Prostate gland (tissue), 2 donors: Measurements from ENCODE around the gene HOXD13. TPM values are rescaled to one million over a fixed set of nuclear protein-coding genes. Genes with fewer than 3 reads are reported as not detected.

Experiments used
- DNase-seq: peaks from one replicate; pipeline ENCODE4 v3.0.0-alpha.2; 2019; ENCODE audit warnings: low spot score
- H3K27ac ChIP-seq, 2 donors: fragments of 200-600 bp; sonication (generic); 2 replicates each; pipeline ENCODE4 v1.5.1; 2017 to 2019
- H3K27me3 ChIP-seq: fragments of 200-600 bp; sonication (generic); replicated peaks from 2 replicates; pipeline ENCODE4 v1.5.1; 2019; ENCODE audit not compliant: insufficient read depth
- H3K36me3 ChIP-seq, 2 donors: fragments of 200-600 bp; sonication (generic); 1 replicate in 1 of 2; 2 replicates in 1 of 2; pipeline versions ENCODE4 v1.5.1 to v1.8.1; 2017 to 2019
- H3K4me1 ChIP-seq: fragments of 200-600 bp; sonication (generic); replicated peaks from 2 replicates; pipeline ENCODE4 v1.5.1; 2019
- H3K4me3 ChIP-seq, 2 donors: fragments of 200-600 bp; sonication (generic); 2 replicates each; pipeline ENCODE4 v1.5.1; 2017 to 2019
- H3K9me3 ChIP-seq: fragments of 200-600 bp; sonication (generic); 2 replicates; pipeline ENCODE4 v1.5.1; 2017
- CTCF ChIP-seq, 4 experiments: fragments of 200-600 bp in 2 of 4; fragments of 450-650 bp in 2 of 4; sonication (generic) in 2 of 4; IDR thresholded peaks; 1 replicate in 3 of 4; 2 replicates in 1 of 4; pipeline ENCODE4 v1.5.1; 2016 to 2019; ENCODE audit warnings: antibody characterized with exemption in 4 of 4, mild to moderate bottlenecking in 2 of 4, moderate library complexity in 2 of 4
- POLR2A ChIP-seq: fragments of 450-650 bp; IDR thresholded peaks from one replicate; pipeline ENCODE4 v1.6.1; 2016; ENCODE audit warnings: antibody characterized with exemption, mild to moderate bottlenecking
- POLR2AphosphoS5 ChIP-seq: sonication (generic); formaldehyde crosslinking; IDR thresholded peaks from one replicate; pipeline ENCODE4 v1.6.1; 2017; ENCODE audit warnings: antibody characterized with exemption
- WGBS: methylation state at CpG from one replicate; pipeline ENCODE4 v1.1.5; 2018; 5-methylcytosine and 5-hydroxymethylcytosine counted together
- intact Hi-C: fragments of 100-400 bp; cut with DNase I; formaldehyde crosslinking; loops from one replicate; pipeline ENCODE4 v1.14.2; 2022
- total RNA-seq, 2 donors: library from RNA; depleted of rRNA; stranded (reverse); fragments of >200 nt; gene quantifications; one replicate each; pipeline ENCODE4 v1.1.0, GENCODE V29; 2016

Gene HOXD13
- total RNA-seq, 2 donors from 2014 or later = 10.6 to 11.8 TPM

- no peaks in the 10 kb centered on the region for H3K36me3 ChIP-seq
- peak overlapping the region; percentile 77 to 82 for H3K27ac ChIP-seq
- peak overlapping the region; percentile 12 to 33 for H3K4me3 ChIP-seq
- intact Hi-C loops = no loop called here
- peak; percentile 19 for TF ChIP-seq POLR2AphosphoS5
- TF ChIP-seq CTCF (IDR thresholded peaks at IDR 0.05) = peak in 1 of 4 experiments; percentile 26
- TF ChIP-seq POLR2A = peak; percentile 82
- no peak for DNase-seq
- no peaks in the 10 kb centered on the region for H3K9me3 ChIP-seq
- 13% methylated on average over 61 of the region's 68 CpGs for WGBS
- peaks cover 32% of the 10 kb centered on the region for H3K27me3 ChIP-seq
- no peaks in the 10 kb centered on the region for H3K4me1 ChIP-seq
These were observed 11.8 kb upstream of the HOXD13 start for GRCh38 chr2:176080540-176081375.

- Histone ChIP-seq H3K4me3 (peak overlapping the region; percentile 20 to 33), H3K36me3 (no peaks in the 10 kb centered on the region), H3K4me1 (no peaks in the 10 kb centered on the region), H3K27ac (peak overlapping the region; percentile 77 to 82), H3K9me3 (no peaks in the 10 kb centered on the region), H3K27me3 (peaks cover 32% of the 10 kb centered on the region)
- intact Hi-C loops = no loop called here
- WGBS = 18% methylated on average over 17 of the region's 17 CpGs
- no peak for DNase-seq
- TF ChIP-seq POLR2AphosphoS5 (no peak), POLR2A (no peak), CTCF (IDR thresholded peaks at IDR 0.05) (no peak)
These were observed 11.1 kb upstream of the HOXD13 start for GRCh38 chr2:176081376-176081836.

GRCh38 chr2:176081837-176082524 lies 10.5 kb upstream of the HOXD13 start:
- Histone ChIP-seq H3K4me3 (peak overlapping the region; percentile 20 to 33), H3K4me1 (no peaks in the 10 kb centered on the region), H3K27ac (peak overlapping the region; percentile 77 to 82), H3K9me3 (no peaks in the 10 kb centered on the region), H3K36me3 (no peaks in the 10 kb centered on the region), H3K27me3 (peaks cover 28% of the 10 kb centered on the region)
- DNase-seq = no peak
- no peak for TF ChIP-seq POLR2AphosphoS5
- no peak for TF ChIP-seq POLR2A
- intact Hi-C loops = no loop called here
- 8% methylated on average over 61 of the region's 62 CpGs for WGBS

GRCh38 chr2:176082525-176082823 lies 10.0 kb upstream of the HOXD13 start:
- WGBS = 9% methylated on average over 10 of the region's 10 CpGs
- peak overlapping the region; percentile 77 to 82 for H3K27ac ChIP-seq
- intact Hi-C loops = no loop called here
- H3K4me1 ChIP-seq = no peaks in the 10 kb centered on the region
- TF ChIP-seq POLR2AphosphoS5 = no peak
- TF ChIP-seq POLR2A = no peak
- no peak for TF ChIP-seq CTCF (IDR thresholded peaks at IDR 0.05)
- H3K4me3 ChIP-seq = peak overlapping the region; percentile 20 to 33
- no peaks in the 10 kb centered on the region for H3K9me3 ChIP-seq
- peaks cover 29% of the 10 kb centered on the region for H3K27me3 ChIP-seq
- no peaks in the 10 kb centered on the region for H3K36me3 ChIP-seq
- DNase-seq = no peak

GRCh38 chr2:176082824-176083751 lies 9.4 kb upstream of the HOXD13 start:
- Histone ChIP-seq H3K4me1 (no peaks in the 10 kb centered on the region), H3K9me3 (no peaks in the 10 kb centered on the region), H3K27me3 (peaks cover 35% of the 10 kb centered on the region), H3K36me3 (no peaks in the 10 kb centered on the region), H3K4me3 (peak overlapping the region; percentile 20 to 33), H3K27ac (peak overlapping the region; percentile 77 to 82)
- DNase-seq = no peak
- TF ChIP-seq POLR2AphosphoS5 = no peak
- intact Hi-C loops = no loop called here
- 4% methylated on average over 63 of the region's 66 CpGs for WGBS
